K562 (cell line): Measurements from ENCODE around the gene ACAA2. TPM values are rescaled to one million over a fixed set of nuclear protein-coding genes. Genes with fewer than 3 reads are reported as not detected.
A peak's percentile ranks its signal among the peaks of the same experiment; 100 is the strongest.

Source experiments
- EGR1 ChIP-seq: fragments of 450-650 bp; conservative IDR thresholded peaks from 2 replicates; pipeline ENCODE4 v1.6.1; 2017; ENCODE audit warnings: mild to moderate bottlenecking
- ETV6 ChIP-seq, 3 experiments: fragments of 150-350 bp in 1 of 3; sonication (generic) in 1 of 3; formaldehyde crosslinking in 1 of 3; IDR thresholded peaks; 2 replicates each; pipeline versions ENCODE4 v1.6.1 to v1.8.0; 2014 to 2022; ENCODE audit warnings: borderline replicate concordance in 2 of 3, low read depth in 2 of 3, antibody characterized with exemption in 1 of 3, low read length in 1 of 3, mild to moderate bottlenecking in 1 of 3, missing genetic modification reagents in 1 of 3
- ILF3 ChIP-seq: fragments of 450-650 bp; IDR thresholded peaks from 2 replicates; pipeline ENCODE4 v1.6.1; 2018; ENCODE audit warnings: antibody characterized with exemption, mild to moderate bottlenecking, moderate library complexity, borderline replicate concordance
- MYC ChIP-seq, 2 experiments: fragments of 250-450 bp in 1 of 2; sonication (Bioruptor Pico) in 1 of 2; IDR thresholded peaks; 2 replicates each; pipeline versions ENCODE4 v1.5.1 to v1.6.1; 2012 to 2021; ENCODE audit warnings: low read depth in 2 of 2, borderline replicate concordance in 1 of 2, improper control_type of control experiment in 1 of 2, low read length in 1 of 2, mild to moderate bottlenecking in 1 of 2, moderate library complexity in 1 of 2
- NCOA1 ChIP-seq: fragments of 450-650 bp; IDR thresholded peaks from 2 replicates; pipeline ENCODE4 v1.6.1; 2016; ENCODE audit warnings: low read depth
- NR2F6 ChIP-seq: fragments of 450-650 bp; formaldehyde crosslinking; IDR thresholded peaks from 2 replicates; pipeline ENCODE4 v1.4.0; 2020; ENCODE audit warnings: mild to moderate bottlenecking
- NRF1 ChIP-seq, 2 experiments: fragments of 450-650 bp; IDR thresholded peaks in 1 of 2; conservative IDR thresholded peaks in 1 of 2; 2 replicates each; pipeline ENCODE4 v1.6.1; 2014; ENCODE audit warnings: mild to moderate bottlenecking in 2 of 2
- PHF8 ChIP-seq: fragments of 200-600 bp; sonication (generic); IDR thresholded peaks from 2 replicates; pipeline ENCODE4 v1.6.1; 2012; ENCODE audit warnings: mixed run types, mild to moderate bottlenecking, inconsistent platforms, low read length, moderate library complexity, borderline replicate concordance
- POLR2A ChIP-seq: fragments of 450-650 bp; conservative IDR thresholded peaks from 2 replicates; pipeline ENCODE4 v1.6.1; 2016
- POLR2H ChIP-seq: IDR thresholded peaks from 2 replicates; pipeline ENCODE4 v1.6.1; 2016; ENCODE audit warnings: missing genetic modification characterization, low read depth, mild to moderate bottlenecking, control low read depth, missing compliant biosample characterization, moderate library complexity
- PYGO2 ChIP-seq: fragments of 450-650 bp; IDR thresholded peaks from 2 replicates; pipeline ENCODE4 v1.6.1; 2016; ENCODE audit warnings: mild to moderate bottlenecking, missing genetic modification characterization, moderate library complexity, missing compliant biosample characterization
- RBBP5 ChIP-seq: fragments of 200-600 bp; sonication (generic); IDR thresholded peaks from 2 replicates; pipeline ENCODE4 v1.6.1; 2012; ENCODE audit warnings: borderline replicate concordance, mild to moderate bottlenecking, low read length, control low read depth, inconsistent platforms; ENCODE audit not compliant: insufficient read depth, poor library complexity, severe bottlenecking
- ZNF282 ChIP-seq: sonication (generic); formaldehyde crosslinking; IDR thresholded peaks from 2 replicates; pipeline ENCODE4 v1.8.1; 2023; ENCODE audit warnings: missing genetic modification reagents
- ZNF316 ChIP-seq: fragments of 450-650 bp; IDR thresholded peaks from 2 replicates; pipeline ENCODE4 v1.6.1; 2016
- ZSCAN29 ChIP-seq: fragments of 450-650 bp; IDR thresholded peaks from 2 replicates; pipeline ENCODE4 v1.6.1; 2017
- polyA plus RNA-seq, 8 experiments: library from polyadenylated mRNA; depleted of rRNA in 4 of 8; stranded (reverse) in 5 of 8; unstranded in 3 of 8; fragments of >200 nt; fragmentation: Nextera tagmentation in 2 of 8; fragmentation: Illumina TruSeq in 1 of 8; extraction: Ambion mirVana in 2 of 8; extraction: Trizol in 1 of 8; gene quantifications; 2 replicates each; pipeline versions ENCODE4 v1.2.1 to v1.2.3, GENCODE V29; 2011 to 2014; ENCODE audit warnings: inconsistent platforms in 1 of 8, missing spikeins in 1 of 8
- total RNA-seq, 7 experiments: library from RNA; depleted of rRNA in 6 of 7; stranded (reverse); fragments of >200 nt in 6 of 7; fragmentation: Illumina TruSeq in 2 of 7; extraction: Trizol in 2 of 7; gene quantifications; 2 replicates each; pipeline versions ENCODE4 v1.2.1 to v1.2.3, GENCODE V29; 2011 to 2021; ENCODE audit warnings: low replicate concordance in 1 of 7
- TF ChIP-seq, protein P1 (sequence below): fragments of 450-650 bp; formaldehyde crosslinking; conservative IDR thresholded peaks from 2 replicates; pipeline ENCODE4 v1.4.0; 2022; ENCODE audit warnings: mild to moderate bottlenecking, missing genetic modification characterization
- TF ChIP-seq, protein P2 (sequence below): sonication (generic); formaldehyde crosslinking; IDR thresholded peaks from 2 replicates; pipeline ENCODE4 v1.8.0; 2023; ENCODE audit warnings: mild to moderate bottlenecking, missing genetic modification reagents
- TF ChIP-seq, protein P3 (sequence below): sonication (generic); formaldehyde crosslinking; IDR thresholded peaks from 2 replicates; pipeline ENCODE4 v1.8.0; 2022; ENCODE audit warnings: missing genetic modification reagents, mild to moderate bottlenecking, moderate library complexity, borderline replicate concordance
- TF ChIP-seq, protein P4 (sequence below): fragments of 450-650 bp; IDR thresholded peaks from 2 replicates; pipeline ENCODE4 v1.6.1; 2016

The ACAA2 gene
- total and polyA plus RNA-seq, 9 of the 15 experiments (the other 6 are each of a cell fraction or from before 2014, with no cell fraction given), result 13.2 to 31.5 (median 21.7) TPM

DNA sequence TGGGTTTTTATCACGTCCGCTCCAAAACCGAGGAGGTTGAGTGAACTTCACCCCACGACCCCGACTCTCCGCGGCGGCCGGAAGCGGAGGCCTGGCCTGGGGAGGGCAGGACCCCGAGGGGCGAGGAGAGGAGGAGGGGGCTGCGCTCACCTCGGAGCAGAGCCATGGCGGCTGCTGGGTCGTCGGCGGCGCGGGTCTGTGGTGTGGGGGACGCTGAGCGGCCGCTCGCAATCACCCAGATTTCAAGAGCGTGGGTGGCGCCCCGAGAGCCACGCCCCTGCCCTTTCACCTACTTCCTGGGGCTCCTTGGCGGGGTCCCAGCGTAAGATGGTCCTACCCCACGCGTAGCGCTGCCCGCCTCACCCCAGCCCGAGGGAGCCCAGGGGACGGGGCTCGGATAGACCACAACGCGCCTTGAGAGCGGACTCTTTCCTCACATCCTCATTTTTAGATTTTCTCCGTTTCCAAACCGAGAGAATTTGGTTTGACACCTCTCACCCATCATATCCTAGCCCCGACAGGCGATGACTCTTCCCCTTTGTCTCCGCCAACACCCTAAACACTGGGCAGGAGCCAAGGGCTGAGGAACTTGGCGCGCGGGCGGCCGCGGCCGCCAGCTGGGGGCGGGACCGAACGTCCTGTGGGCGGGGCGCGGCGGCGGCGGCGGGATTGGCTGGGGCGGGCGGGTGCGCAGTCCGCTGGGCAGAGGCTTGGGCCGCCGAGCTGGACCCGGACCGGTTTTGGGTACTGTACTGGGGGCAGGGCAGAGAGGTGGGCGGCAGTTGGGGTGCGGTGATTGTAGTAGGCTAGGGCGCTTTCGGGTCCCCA lies at the start of gene ACAA2 (continued):
- TF ChIP-seq, protein P1, sequence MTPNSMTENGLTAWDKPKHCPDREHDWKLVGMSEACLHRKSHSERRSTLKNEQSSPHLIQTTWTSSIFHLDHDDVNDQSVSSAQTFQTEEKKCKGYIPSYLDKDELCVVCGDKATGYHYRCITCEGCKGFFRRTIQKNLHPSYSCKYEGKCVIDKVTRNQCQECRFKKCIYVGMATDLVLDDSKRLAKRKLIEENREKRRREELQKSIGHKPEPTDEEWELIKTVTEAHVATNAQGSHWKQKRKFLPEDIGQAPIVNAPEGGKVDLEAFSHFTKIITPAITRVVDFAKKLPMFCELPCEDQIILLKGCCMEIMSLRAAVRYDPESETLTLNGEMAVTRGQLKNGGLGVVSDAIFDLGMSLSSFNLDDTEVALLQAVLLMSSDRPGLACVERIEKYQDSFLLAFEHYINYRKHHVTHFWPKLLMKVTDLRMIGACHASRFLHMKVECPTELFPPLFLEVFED (CRISPR knock-in tag), result no peak
- TF ChIP-seq POLR2H (tag), result peak; percentile 44; the same call in 1 of the 2 replicates
- TF ChIP-seq NCOA1, result no peak
- no peak for TF ChIP-seq NR2F6 (CRISPR knock-in tag)
- no peak for TF ChIP-seq ILF3
- peak; percentile 60 to 63 for TF ChIP-seq NRF1 (conservative IDR thresholded peaks at IDR 0.05 in 1 of 2, IDR thresholded peaks at IDR 0.05 in 1 of 2)
- TF ChIP-seq, protein P2, sequence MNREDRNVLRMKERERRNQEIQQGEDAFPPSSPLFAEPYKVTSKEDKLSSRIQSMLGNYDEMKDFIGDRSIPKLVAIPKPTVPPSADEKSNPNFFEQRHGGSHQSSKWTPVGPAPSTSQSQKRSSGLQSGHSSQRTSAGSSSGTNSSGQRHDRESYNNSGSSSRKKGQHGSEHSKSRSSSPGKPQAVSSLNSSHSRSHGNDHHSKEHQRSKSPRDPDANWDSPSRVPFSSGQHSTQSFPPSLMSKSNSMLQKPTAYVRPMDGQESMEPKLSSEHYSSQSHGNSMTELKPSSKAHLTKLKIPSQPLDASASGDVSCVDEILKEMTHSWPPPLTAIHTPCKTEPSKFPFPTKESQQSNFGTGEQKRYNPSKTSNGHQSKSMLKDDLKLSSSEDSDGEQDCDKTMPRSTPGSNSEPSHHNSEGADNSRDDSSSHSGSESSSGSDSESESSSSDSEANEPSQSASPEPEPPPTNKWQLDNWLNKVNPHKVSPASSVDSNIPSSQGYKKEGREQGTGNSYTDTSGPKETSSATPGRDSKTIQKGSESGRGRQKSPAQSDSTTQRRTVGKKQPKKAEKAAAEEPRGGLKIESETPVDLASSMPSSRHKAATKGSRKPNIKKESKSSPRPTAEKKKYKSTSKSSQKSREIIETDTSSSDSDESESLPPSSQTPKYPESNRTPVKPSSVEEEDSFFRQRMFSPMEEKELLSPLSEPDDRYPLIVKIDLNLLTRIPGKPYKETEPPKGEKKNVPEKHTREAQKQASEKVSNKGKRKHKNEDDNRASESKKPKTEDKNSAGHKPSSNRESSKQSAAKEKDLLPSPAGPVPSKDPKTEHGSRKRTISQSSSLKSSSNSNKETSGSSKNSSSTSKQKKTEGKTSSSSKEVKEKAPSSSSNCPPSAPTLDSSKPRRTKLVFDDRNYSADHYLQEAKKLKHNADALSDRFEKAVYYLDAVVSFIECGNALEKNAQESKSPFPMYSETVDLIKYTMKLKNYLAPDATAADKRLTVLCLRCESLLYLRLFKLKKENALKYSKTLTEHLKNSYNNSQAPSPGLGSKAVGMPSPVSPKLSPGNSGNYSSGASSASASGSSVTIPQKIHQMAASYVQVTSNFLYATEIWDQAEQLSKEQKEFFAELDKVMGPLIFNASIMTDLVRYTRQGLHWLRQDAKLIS (CRISPR knock-in tag), result peak; percentile 44; the same call in 1 of the 2 replicates
- TF ChIP-seq PHF8, result peak; percentile 64; the same call in 1 of the 2 replicates
- TF ChIP-seq POLR2A, result peak; percentile 72
- TF ChIP-seq, protein P3, sequence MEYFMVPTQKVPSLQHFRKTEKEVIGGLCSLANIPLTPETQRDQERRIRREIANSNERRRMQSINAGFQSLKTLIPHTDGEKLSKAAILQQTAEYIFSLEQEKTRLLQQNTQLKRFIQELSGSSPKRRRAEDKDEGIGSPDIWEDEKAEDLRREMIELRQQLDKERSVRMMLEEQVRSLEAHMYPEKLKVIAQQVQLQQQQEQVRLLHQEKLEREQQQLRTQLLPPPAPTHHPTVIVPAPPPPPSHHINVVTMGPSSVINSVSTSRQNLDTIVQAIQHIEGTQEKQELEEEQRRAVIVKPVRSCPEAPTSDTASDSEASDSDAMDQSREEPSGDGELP (CRISPR knock-in tag), result peak; percentile 39; the same call in 1 of the 2 replicates
- no peak for TF ChIP-seq ZNF282
- no peak for TF ChIP-seq ZNF316
- no peak for TF ChIP-seq ZSCAN29
- TF ChIP-seq, protein P4, sequence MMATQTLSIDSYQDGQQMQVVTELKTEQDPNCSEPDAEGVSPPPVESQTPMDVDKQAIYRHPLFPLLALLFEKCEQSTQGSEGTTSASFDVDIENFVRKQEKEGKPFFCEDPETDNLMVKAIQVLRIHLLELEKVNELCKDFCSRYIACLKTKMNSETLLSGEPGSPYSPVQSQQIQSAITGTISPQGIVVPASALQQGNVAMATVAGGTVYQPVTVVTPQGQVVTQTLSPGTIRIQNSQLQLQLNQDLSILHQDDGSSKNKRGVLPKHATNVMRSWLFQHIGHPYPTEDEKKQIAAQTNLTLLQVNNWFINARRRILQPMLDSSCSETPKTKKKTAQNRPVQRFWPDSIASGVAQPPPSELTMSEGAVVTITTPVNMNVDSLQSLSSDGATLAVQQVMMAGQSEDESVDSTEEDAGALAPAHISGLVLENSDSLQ, result peak; percentile 54
- peak; percentile 85 for TF ChIP-seq EGR1
- peak; percentile 80 for TF ChIP-seq RBBP5
- no peak for TF ChIP-seq ETV6 (IDR thresholded peaks at IDR 0.05; ENCODE audit: borderline replicate concordance in 1 of 2, low read depth in 2 of 2, low read length in 1 of 2)
- TF ChIP-seq ETV6 (CRISPR knock-in tag; IDR thresholded peaks at IDR 0.05; ENCODE audit: borderline replicate concordance), result no peak
- TF ChIP-seq MYC (IDR thresholded peaks at IDR 0.05; ENCODE audit: low read depth, low read length), result no peak
- TF ChIP-seq MYC (CRISPR knock-in tag; IDR thresholded peaks at IDR 0.05; ENCODE audit: borderline replicate concordance, low read depth), result peak; percentile 41; the same call in 1 of the 2 replicates
- no peak for TF ChIP-seq PYGO2 (tag)
